ENCODE data around the gene PEX5L.
"Not testable (repeated sequence)": the region's sequence is repeated elsewhere in the genome, so short reads cannot be mapped to it uniquely, and the experiment has no call there.

PEX5L gene

GRCh38 chr3:180062771-180063170 is 26.0 kb upstream of the PEX5L start:
- Histone ChIP-seq H3K4me3 (ENCODE audit: low read depth in 1 of 5, low read length in 5 of 5) (no peak overlapping the region), H3K36me3 (ENCODE audit: control insufficient read depth in 5 of 5, insufficient read depth in 5 of 5, low read length in 5 of 5) (no peaks in the 10 kb centered on the region), H3K27ac (ENCODE audit: low read depth, low read length) (no peak overlapping the region), H3K27me3 (ENCODE audit: control insufficient read depth in 5 of 5, insufficient read depth in 4 of 5, low read length in 5 of 5) (no peaks in the 10 kb centered on the region), H3K4me1 (ENCODE audit: control insufficient read depth in 5 of 5, insufficient read depth in 5 of 5, low read length in 5 of 5) (no peaks in the 10 kb centered on the region), H3K9ac (ENCODE audit: low read length in 5 of 5) (no peak overlapping the region), H3K9me3 (ENCODE audit: control insufficient read depth in 5 of 5, low read length in 5 of 5) (no peaks in the 10 kb centered on the region)

- Histone ChIP-seq H3K4me3 (ENCODE audit: low read depth in 1 of 5, low read length in 5 of 5) (no peak overlapping the region), H3K36me3 (ENCODE audit: control insufficient read depth in 5 of 5, insufficient read depth in 5 of 5, low read length in 5 of 5) (no peaks in the 10 kb centered on the region), H3K27ac (ENCODE audit: low read depth, low read length) (no peak overlapping the region), H3K27me3 (ENCODE audit: control insufficient read depth in 5 of 5, insufficient read depth in 4 of 5, low read length in 5 of 5) (no peaks in the 10 kb centered on the region), H3K4me1 (ENCODE audit: control insufficient read depth in 5 of 5, insufficient read depth in 5 of 5, low read length in 5 of 5) (no peaks in the 10 kb centered on the region), H3K9ac (ENCODE audit: low read length in 5 of 5) (no peak overlapping the region), H3K9me3 (ENCODE audit: control insufficient read depth in 5 of 5, low read length in 5 of 5) (no peaks in the 10 kb centered on the region)
Measured at GRCh38 chr3:180059356-180059755, 22.6 kb upstream of the PEX5L start.

GRCh38 chr3:180058238-180058637 is 21.5 kb upstream of the PEX5L start:
- H3K9me3 ChIP-seq (ENCODE audit: control insufficient read depth in 5 of 5, low read length in 5 of 5): no peaks in the 10 kb centered on the region
- H3K36me3 ChIP-seq (ENCODE audit: control insufficient read depth in 5 of 5, insufficient read depth in 5 of 5, low read length in 5 of 5): no peaks in the 10 kb centered on the region
- no peak overlapping the region for H3K4me3 ChIP-seq (ENCODE audit: low read depth in 1 of 5, low read length in 5 of 5)
- no peak overlapping the region for H3K27ac ChIP-seq (ENCODE audit: low read depth, low read length)
- H3K27me3 ChIP-seq (ENCODE audit: control insufficient read depth in 5 of 5, insufficient read depth in 4 of 5, low read length in 5 of 5): no peaks in the 10 kb centered on the region
- H3K4me1 ChIP-seq (ENCODE audit: control insufficient read depth in 5 of 5, insufficient read depth in 5 of 5, low read length in 5 of 5): no peaks in the 10 kb centered on the region
- no peak overlapping the region for H3K9ac ChIP-seq (ENCODE audit: low read length in 5 of 5)

- H3K27me3 ChIP-seq (ENCODE audit: control insufficient read depth in 5 of 5, insufficient read depth in 4 of 5, low read length in 5 of 5); H3K27ac ChIP-seq (ENCODE audit: low read depth, low read length); H3K9ac ChIP-seq (ENCODE audit: low read length in 5 of 5); H3K9me3 ChIP-seq (ENCODE audit: control insufficient read depth in 5 of 5, low read length in 5 of 5); H3K4me3 ChIP-seq (ENCODE audit: low read depth in 1 of 5, low read length in 5 of 5); H3K36me3 ChIP-seq (ENCODE audit: control insufficient read depth in 5 of 5, insufficient read depth in 5 of 5, low read length in 5 of 5); H3K4me1 ChIP-seq (ENCODE audit: control insufficient read depth in 5 of 5, insufficient read depth in 5 of 5, low read length in 5 of 5): not testable (repeated sequence)
Measured at GRCh38 chr3:180055656-180056055, 18.9 kb upstream of the PEX5L start.

- no peaks in the 10 kb centered on the region for H3K36me3 ChIP-seq (ENCODE audit: control insufficient read depth in 5 of 5, insufficient read depth in 5 of 5, low read length in 5 of 5)
- no peaks in the 10 kb centered on the region for H3K27me3 ChIP-seq (ENCODE audit: control insufficient read depth in 5 of 5, insufficient read depth in 4 of 5, low read length in 5 of 5)
- no peaks in the 10 kb centered on the region for H3K4me1 ChIP-seq (ENCODE audit: control insufficient read depth in 5 of 5, insufficient read depth in 5 of 5, low read length in 5 of 5)
- no peaks in the 10 kb centered on the region for H3K9me3 ChIP-seq (ENCODE audit: control insufficient read depth in 5 of 5, low read length in 5 of 5)
- no peak overlapping the region for H3K9ac ChIP-seq (ENCODE audit: low read length in 5 of 5)
- H3K4me3 ChIP-seq (ENCODE audit: low read depth in 1 of 5, low read length in 5 of 5): no peak overlapping the region
- H3K27ac ChIP-seq (ENCODE audit: low read depth, low read length): no peak overlapping the region
Measured at GRCh38 chr3:180049391-180049790, 12.7 kb upstream of the PEX5L start.

- H3K36me3 ChIP-seq (ENCODE audit: control insufficient read depth in 5 of 5, insufficient read depth in 5 of 5, low read length in 5 of 5): no peaks in the 10 kb centered on the region
- H3K4me3 ChIP-seq (ENCODE audit: low read depth in 1 of 5, low read length in 5 of 5): no peak overlapping the region
- no peaks in the 10 kb centered on the region for H3K9me3 ChIP-seq (ENCODE audit: control insufficient read depth in 5 of 5, low read length in 5 of 5)
- no peak overlapping the region for H3K27ac ChIP-seq (ENCODE audit: low read depth, low read length)
- H3K27me3 ChIP-seq (ENCODE audit: control insufficient read depth in 5 of 5, insufficient read depth in 4 of 5, low read length in 5 of 5): no peaks in the 10 kb centered on the region
- H3K9ac ChIP-seq (ENCODE audit: low read length in 5 of 5): no peak overlapping the region
- H3K4me1 ChIP-seq (ENCODE audit: control insufficient read depth in 5 of 5, insufficient read depth in 5 of 5, low read length in 5 of 5): no peaks in the 10 kb centered on the region
Measured at GRCh38 chr3:180048840-180049239, 12.1 kb upstream of the PEX5L start.

- Histone ChIP-seq H3K27me3 (ENCODE audit: control insufficient read depth in 5 of 5, insufficient read depth in 4 of 5, low read length in 5 of 5) (no peaks in the 10 kb centered on the region), H3K4me3 (ENCODE audit: low read depth in 1 of 5, low read length in 5 of 5) (no peak overlapping the region), H3K27ac (ENCODE audit: low read depth, low read length) (no peak overlapping the region), H3K9ac (ENCODE audit: low read length in 5 of 5) (no peak overlapping the region), H3K36me3 (ENCODE audit: control insufficient read depth in 5 of 5, insufficient read depth in 5 of 5, low read length in 5 of 5) (no peaks in the 10 kb centered on the region), H3K4me1 (ENCODE audit: control insufficient read depth in 5 of 5, insufficient read depth in 5 of 5, low read length in 5 of 5) (no peaks in the 10 kb centered on the region), H3K9me3 (ENCODE audit: control insufficient read depth in 5 of 5, low read length in 5 of 5) (no peaks in the 10 kb centered on the region)
Measured at GRCh38 chr3:180048103-180048502, 11.4 kb upstream of the PEX5L start.

GRCh38 chr3:180040966-180041365 is 4.2 kb upstream of the PEX5L start:
- Histone ChIP-seq H3K9ac (ENCODE audit: low read length in 5 of 5) (no peak overlapping the region), H3K4me1 (ENCODE audit: control insufficient read depth in 5 of 5, insufficient read depth in 5 of 5, low read length in 5 of 5) (peaks cover 0 to 12% (median 10%) of the 10 kb centered on the region in 5 donors), H3K27ac (ENCODE audit: low read depth, low read length) (no peak overlapping the region), H3K36me3 (ENCODE audit: control insufficient read depth in 5 of 5, insufficient read depth in 5 of 5, low read length in 5 of 5) (no peaks in the 10 kb centered on the region), H3K9me3 (ENCODE audit: control insufficient read depth in 5 of 5, low read length in 5 of 5) (no peaks in the 10 kb centered on the region), H3K4me3 (ENCODE audit: low read depth in 1 of 5, low read length in 5 of 5) (no peak overlapping the region), H3K27me3 (ENCODE audit: control insufficient read depth in 5 of 5, insufficient read depth in 4 of 5, low read length in 5 of 5) (peaks cover 10 to 14% (median 12%) of the 10 kb centered on the region in 5 donors)

- Histone ChIP-seq H3K27me3 (ENCODE audit: control insufficient read depth in 5 of 5, insufficient read depth in 4 of 5, low read length in 5 of 5) (peaks cover 14 to 22% (median 17%) of the 10 kb centered on the region in 5 donors), H3K36me3 (ENCODE audit: control insufficient read depth in 5 of 5, insufficient read depth in 5 of 5, low read length in 5 of 5) (no peaks in the 10 kb centered on the region), H3K4me3 (ENCODE audit: low read depth in 1 of 5, low read length in 5 of 5) (peak overlapping the region in 3 of 5 donors; percentile 44 to 62 (median 59)), H3K9ac (ENCODE audit: low read length in 5 of 5) (no peak overlapping the region), H3K27ac (ENCODE audit: low read depth, low read length) (no peak overlapping the region), H3K9me3 (ENCODE audit: control insufficient read depth in 5 of 5, low read length in 5 of 5) (no peaks in the 10 kb centered on the region), H3K4me1 (ENCODE audit: control insufficient read depth in 5 of 5, insufficient read depth in 5 of 5, low read length in 5 of 5) (peaks cover 0 to 12% (median 10%) of the 10 kb centered on the region in 5 donors)
Measured at GRCh38 chr3:180036092-180036670, 556 bp downstream of the PEX5L start.

GRCh38 chr3:180026997-180027396 is 9.7 kb downstream of the PEX5L start:
- no peak overlapping the region for H3K9ac ChIP-seq (ENCODE audit: low read length in 5 of 5)
- no peaks in the 10 kb centered on the region for H3K36me3 ChIP-seq (ENCODE audit: control insufficient read depth in 5 of 5, insufficient read depth in 5 of 5, low read length in 5 of 5)
- H3K27me3 ChIP-seq (ENCODE audit: control insufficient read depth in 5 of 5, insufficient read depth in 4 of 5, low read length in 5 of 5): no peaks in the 10 kb centered on the region
- no peaks in the 10 kb centered on the region for H3K4me1 ChIP-seq (ENCODE audit: control insufficient read depth in 5 of 5, insufficient read depth in 5 of 5, low read length in 5 of 5)
- no peak overlapping the region for H3K4me3 ChIP-seq (ENCODE audit: low read depth in 1 of 5, low read length in 5 of 5)
- H3K27ac ChIP-seq (ENCODE audit: low read depth, low read length): no peak overlapping the region
- H3K9me3 ChIP-seq (ENCODE audit: control insufficient read depth in 5 of 5, low read length in 5 of 5): no peaks in the 10 kb centered on the region

- Histone ChIP-seq H3K4me3 (ENCODE audit: low read depth in 1 of 5, low read length in 5 of 5) (no peak overlapping the region), H3K27ac (ENCODE audit: low read depth, low read length) (no peak overlapping the region), H3K27me3 (ENCODE audit: control insufficient read depth in 5 of 5, insufficient read depth in 4 of 5, low read length in 5 of 5) (no peaks in the 10 kb centered on the region), H3K9ac (ENCODE audit: low read length in 5 of 5) (no peak overlapping the region), H3K36me3 (ENCODE audit: control insufficient read depth in 5 of 5, insufficient read depth in 5 of 5, low read length in 5 of 5) (no peaks in the 10 kb centered on the region), H3K4me1 (ENCODE audit: control insufficient read depth in 5 of 5, insufficient read depth in 5 of 5, low read length in 5 of 5) (no peaks in the 10 kb centered on the region), H3K9me3 (ENCODE audit: control insufficient read depth in 5 of 5, low read length in 5 of 5) (no peaks in the 10 kb centered on the region)
Measured at GRCh38 chr3:180018543-180018942, 18.2 kb downstream of the PEX5L start.
